Panc1 (cell line): Measurements from ENCODE around the gene TIMP3.

Experiments used
- CTCF ChIP-seq: fragments of 450-650 bp; IDR thresholded peaks from 2 replicates; pipeline ENCODE4 v1.5.1; 2017; ENCODE audit warnings: mild to moderate bottlenecking
- POLR2AphosphoS5 ChIP-seq: IDR thresholded peaks from 2 replicates; pipeline ENCODE4 v1.6.1; 2012; ENCODE audit warnings: mild to moderate bottlenecking, low read depth, low read length, moderate library complexity
- SIN3A ChIP-seq: IDR thresholded peaks from 2 replicates; pipeline ENCODE4 v1.6.1; 2012; ENCODE audit warnings: low read depth, mild to moderate bottlenecking, low read length, moderate library complexity, borderline replicate concordance; ENCODE audit not compliant: insufficient read depth
- TCF7L2 ChIP-seq: IDR thresholded peaks from 2 replicates; pipeline ENCODE4 v1.6.1; 2011; ENCODE audit warnings: mild to moderate bottlenecking, low read depth, low read length, inconsistent platforms
- TF ChIP-seq, protein P1 (sequence below), 2 experiments: IDR thresholded peaks; 2 replicates each; pipeline ENCODE4 v1.6.1; 2011 to 2012; ENCODE audit warnings: low read depth in 2 of 2, control low read depth in 1 of 2, low read length in 1 of 2, mild to moderate bottlenecking in 1 of 2, moderate library complexity in 1 of 2; ENCODE audit not compliant: insufficient read depth in 1 of 2

- TF ChIP-seq CTCF (no peak), TCF7L2 (no peak), POLR2AphosphoS5 (no peak), SIN3A (no peak)
- TF ChIP-seq, protein P1, sequence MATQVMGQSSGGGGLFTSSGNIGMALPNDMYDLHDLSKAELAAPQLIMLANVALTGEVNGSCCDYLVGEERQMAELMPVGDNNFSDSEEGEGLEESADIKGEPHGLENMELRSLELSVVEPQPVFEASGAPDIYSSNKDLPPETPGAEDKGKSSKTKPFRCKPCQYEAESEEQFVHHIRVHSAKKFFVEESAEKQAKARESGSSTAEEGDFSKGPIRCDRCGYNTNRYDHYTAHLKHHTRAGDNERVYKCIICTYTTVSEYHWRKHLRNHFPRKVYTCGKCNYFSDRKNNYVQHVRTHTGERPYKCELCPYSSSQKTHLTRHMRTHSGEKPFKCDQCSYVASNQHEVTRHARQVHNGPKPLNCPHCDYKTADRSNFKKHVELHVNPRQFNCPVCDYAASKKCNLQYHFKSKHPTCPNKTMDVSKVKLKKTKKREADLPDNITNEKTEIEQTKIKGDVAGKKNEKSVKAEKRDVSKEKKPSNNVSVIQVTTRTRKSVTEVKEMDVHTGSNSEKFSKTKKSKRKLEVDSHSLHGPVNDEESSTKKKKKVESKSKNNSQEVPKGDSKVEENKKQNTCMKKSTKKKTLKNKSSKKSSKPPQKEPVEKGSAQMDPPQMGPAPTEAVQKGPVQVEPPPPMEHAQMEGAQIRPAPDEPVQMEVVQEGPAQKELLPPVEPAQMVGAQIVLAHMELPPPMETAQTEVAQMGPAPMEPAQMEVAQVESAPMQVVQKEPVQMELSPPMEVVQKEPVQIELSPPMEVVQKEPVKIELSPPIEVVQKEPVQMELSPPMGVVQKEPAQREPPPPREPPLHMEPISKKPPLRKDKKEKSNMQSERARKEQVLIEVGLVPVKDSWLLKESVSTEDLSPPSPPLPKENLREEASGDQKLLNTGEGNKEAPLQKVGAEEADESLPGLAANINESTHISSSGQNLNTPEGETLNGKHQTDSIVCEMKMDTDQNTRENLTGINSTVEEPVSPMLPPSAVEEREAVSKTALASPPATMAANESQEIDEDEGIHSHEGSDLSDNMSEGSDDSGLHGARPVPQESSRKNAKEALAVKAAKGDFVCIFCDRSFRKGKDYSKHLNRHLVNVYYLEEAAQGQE (IDR thresholded peaks at IDR 0.05; ENCODE audit: insufficient read depth in 1 of 2, low read depth in 2 of 2, low read length in 1 of 2), result no peak
Measured at GRCh38 chr22:32752326-32752725, 49.2 kb upstream of the TIMP3 start.
